T1000 (cell line): ENCODE measurements around the gene TAPBPL.
"Not testable (repeated sequence)": the region's sequence is repeated elsewhere in the genome, so short reads cannot be mapped to it uniquely, and the experiment has no call there.

Experiments used
- DNase-seq: peaks from one replicate; lab custom pipeline; 2025; ENCODE audit warnings: mixed read lengths; lab: John Stamatoyannopoulos, UW

The TAPBPL gene

GRCh38 chr12:6451348-6452244, at the start of gene TAPBPL:
Gene TAPBPL (plus strand): TSS chr12:6452042. CDS start chr12:6452249, 207 bp downstream.
- DNase-seq: no peak

- no peak for DNase-seq
Measured at GRCh38 chr12:6404390-6404789, 47.5 kb upstream of the TAPBPL start.

- DNase-seq: no peak
Measured at GRCh38 chr12:6405963-6406362, 45.9 kb upstream of the TAPBPL start.

GRCh38 chr12:6407236-6407954, 44.4 kb upstream of the TAPBPL start:
- DNase-seq: no peak

GRCh38 chr12:6416596-6416995, 35.2 kb upstream of the TAPBPL start:
- DNase-seq: no peak

GRCh38 chr12:6418796-6419195, 33.0 kb upstream of the TAPBPL start:
- DNase-seq: no peak

- no peak for DNase-seq
Measured at GRCh38 chr12:6420364-6420763, 31.5 kb upstream of the TAPBPL start.

GRCh38 chr12:6423267-6424007, 28.4 kb upstream of the TAPBPL start:
- peak; percentile 48 for DNase-seq

- no peak for DNase-seq
Measured at GRCh38 chr12:6424008-6424347, 27.9 kb upstream of the TAPBPL start.

- DNase-seq: no peak
Measured at GRCh38 chr12:6424866-6425265, 27.0 kb upstream of the TAPBPL start.

GRCh38 chr12:6425590-6426531, 26.0 kb upstream of the TAPBPL start:
- DNase-seq: no peak

- no peak for DNase-seq
Measured at GRCh38 chr12:6426882-6427671, 24.8 kb upstream of the TAPBPL start.

GRCh38 chr12:6427796-6428195, 24.0 kb upstream of the TAPBPL start:
- not testable (repeated sequence) for DNase-seq

GRCh38 chr12:6428326-6428725, 23.5 kb upstream of the TAPBPL start:
- DNase-seq: no peak

- DNase-seq: peak; percentile 73
Measured at GRCh38 chr12:6430124-6430989, 21.5 kb upstream of the TAPBPL start.

- DNase-seq: no peak
Measured at GRCh38 chr12:6432991-6433390, 18.9 kb upstream of the TAPBPL start.

- DNase-seq: no peak
Measured at GRCh38 chr12:6434205-6435140, 17.4 kb upstream of the TAPBPL start.

- DNase-seq: no peak
Measured at GRCh38 chr12:6435961-6436715, 15.7 kb upstream of the TAPBPL start.
